Measurements from ENCODE around the gene RTP5. TPM values are rescaled to one million over a fixed set of nuclear protein-coding genes. Genes with fewer than 3 reads are reported as not detected.

Gene RTP5
- total and polyA plus RNA-seq, 2 of the 8 experiments (the other 6 are each of a cell fraction or from before 2014, with no cell fraction given): not detected

DNA sequence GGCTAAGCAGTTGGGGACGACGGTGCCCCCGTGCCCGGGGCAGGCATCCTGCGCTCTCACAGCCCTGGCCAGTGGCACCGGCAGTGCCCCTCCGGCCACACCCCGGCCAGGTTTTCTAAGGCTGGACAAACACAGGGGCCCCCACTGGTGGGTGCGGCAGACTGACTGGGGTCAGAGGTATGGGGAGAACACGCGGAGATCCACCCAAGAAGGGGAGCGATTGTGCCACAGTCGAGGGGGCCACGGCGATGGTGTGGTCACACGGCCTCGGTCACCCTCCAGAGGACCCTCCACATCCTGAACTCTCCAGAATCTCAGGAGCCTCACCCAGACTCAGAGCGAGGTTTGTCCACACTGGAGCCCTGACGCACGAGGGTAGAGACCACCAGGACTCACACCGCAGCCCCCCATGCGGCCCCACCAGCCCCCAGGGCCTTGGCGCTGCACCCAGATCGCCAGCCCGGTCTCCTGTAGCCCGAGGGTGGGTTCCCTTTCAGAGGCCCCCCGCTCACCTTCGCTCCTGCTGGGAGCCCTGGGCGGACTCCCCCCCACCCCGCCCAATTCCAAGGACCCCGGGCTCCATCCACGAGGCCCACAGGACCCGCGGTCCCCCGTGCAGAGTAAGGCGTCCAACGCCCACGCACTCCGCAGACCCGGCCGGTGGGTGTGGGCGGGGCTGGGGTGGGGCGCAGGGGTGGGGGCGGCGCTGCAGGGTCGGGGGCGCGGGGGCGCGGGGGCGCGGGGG lies 26.0 kb upstream of the RTP5 start (continued):
- no peak for TF ChIP-seq ATF2 (IDR thresholded peaks at IDR 0.05; ENCODE audit: low read length)
- TF ChIP-seq SP4 (IDR thresholded peaks at IDR 0.05; ENCODE audit: low read length): no peak
- no peak for TF ChIP-seq SP1 (IDR thresholded peaks at IDR 0.05; ENCODE audit: low read depth, low read length)
- no peak for TF ChIP-seq SIX5 (IDR thresholded peaks at IDR 0.05; ENCODE audit: low read depth, low read length)
- TF ChIP-seq HDAC2 (IDR thresholded peaks at IDR 0.05; ENCODE audit: borderline replicate concordance in 1 of 2, low read depth in 2 of 2, low read length in 2 of 2): no peak
- no peak for TF ChIP-seq SIRT6 (IDR thresholded peaks at IDR 0.05; ENCODE audit: low read length)
